ENCODE measurements around the gene CUL7. TPM values are rescaled to one million over a fixed set of nuclear protein-coding genes. Genes with fewer than 3 reads are reported as not detected.
A peak's percentile ranks its signal among the peaks of the same experiment; 100 is the strongest.

CUL7 gene
- total RNA-seq, 8 experiments from 2014 or later: 14.4 to 33.7 (median 25.1) TPM

DNA sequence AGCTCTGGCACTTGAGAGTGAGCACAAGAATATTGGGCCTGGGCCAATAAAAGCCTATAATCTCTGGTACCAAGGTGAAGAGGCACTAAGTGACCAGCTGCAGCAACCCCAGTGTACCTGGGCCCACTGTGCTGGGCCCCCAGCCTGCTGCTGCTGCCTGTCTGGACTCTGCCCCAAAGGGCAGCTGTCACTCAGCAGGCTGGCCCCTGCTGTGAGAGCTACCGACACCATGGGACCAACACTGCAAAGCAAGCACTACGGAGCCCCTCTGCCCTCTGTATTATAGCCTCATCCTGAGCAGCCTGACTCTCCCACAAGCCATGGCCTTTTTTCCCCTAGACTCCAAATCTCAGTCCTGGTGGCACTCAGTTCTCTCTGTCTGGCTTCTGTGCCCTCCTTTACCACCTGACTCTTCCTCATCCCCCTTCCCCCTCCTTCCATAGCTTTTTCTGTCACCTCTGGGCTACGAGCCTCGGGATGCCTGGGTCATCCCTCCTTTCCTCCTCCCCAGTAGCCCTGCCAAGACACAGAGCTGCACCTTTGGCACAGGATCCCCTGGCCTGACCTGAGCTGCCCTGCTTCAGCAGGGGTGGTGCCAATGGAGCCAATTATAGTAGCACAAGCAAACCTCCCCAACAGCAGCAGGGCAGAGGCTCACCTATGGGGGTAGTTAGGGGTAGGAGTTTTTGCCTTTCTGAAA, 18.0 kb downstream of the CUL7 start:
- no peaks in the 10 kb centered on the region for H3K4me1 ChIP-seq (replicated peaks in 1 of 2)
- in situ Hi-C loops (cut with MboI; ENCODE audit: low pct_unique_long_range_greater_than_20kb in 2 of 9, low sequenced_read_pairs in 9 of 9, unreplicated experiment in 9 of 9): no loop called here
- no peak overlapping the region for H3K27ac ChIP-seq
- ATAC-seq (replicated peaks in 6 of 8): peak in 2 of 8 experiments; percentile 12 to 26
- no peak overlapping the region for H3K4me3 ChIP-seq
- WGBS, 10 experiments: 63 to 92% (median 80%) methylated on average over 1 to 4 of the region's 4 CpGs; no CpG with 5 or more reads in 3 of the 10 experiments

DNA sequence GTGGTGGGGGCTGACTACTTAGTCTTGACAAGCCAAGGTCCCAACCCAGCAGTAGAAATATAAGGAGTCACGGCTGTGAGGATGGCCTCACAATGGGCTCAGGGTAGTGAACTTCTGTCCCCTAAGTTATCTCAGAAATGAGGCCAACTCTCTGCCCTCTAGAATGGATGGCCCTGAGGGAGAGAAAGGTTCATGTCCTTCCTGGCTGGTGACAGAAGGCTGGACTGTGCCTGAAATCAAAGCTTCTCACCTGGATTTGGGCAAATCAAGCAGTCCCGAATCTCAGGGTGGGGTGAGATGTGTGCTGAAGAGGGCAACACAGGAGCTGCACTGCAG, 19.5 kb downstream of the CUL7 start:
- ATAC-seq (replicated peaks in 6 of 8): no peak
- in situ Hi-C loops (cut with MboI; ENCODE audit: low pct_unique_long_range_greater_than_20kb in 2 of 9, low sequenced_read_pairs in 9 of 9, unreplicated experiment in 9 of 9): no loop called here
- 38 to 100% (median 80%) methylated on average over 1 of the region's 2 CpGs; no CpG with 5 or more reads in 6 of the 10 experiments for WGBS, 10 experiments
- no peak overlapping the region for H3K4me3 ChIP-seq
- H3K27ac ChIP-seq: no peak overlapping the region
- H3K4me1 ChIP-seq (replicated peaks in 1 of 2): no peaks in the 10 kb centered on the region

- ATAC-seq (replicated peaks in 6 of 8): no peak
- Histone ChIP-seq H3K27ac (no peak overlapping the region), H3K4me1 (replicated peaks in 1 of 2) (no peaks in the 10 kb centered on the region), H3K4me3 (no peak overlapping the region)
- in situ Hi-C loops (cut with MboI; ENCODE audit: low pct_unique_long_range_greater_than_20kb in 2 of 9, low sequenced_read_pairs in 9 of 9, unreplicated experiment in 9 of 9): no loop called here
- 71 to 100% (median 90%) methylated on average over 1 to 2 of the region's 2 CpGs; no CpG with 5 or more reads in 3 of the 10 experiments for WGBS, 10 experiments
Measured at GRCh38 chr6:43033496-43034189, 20.0 kb downstream of the CUL7 start.

DNA sequence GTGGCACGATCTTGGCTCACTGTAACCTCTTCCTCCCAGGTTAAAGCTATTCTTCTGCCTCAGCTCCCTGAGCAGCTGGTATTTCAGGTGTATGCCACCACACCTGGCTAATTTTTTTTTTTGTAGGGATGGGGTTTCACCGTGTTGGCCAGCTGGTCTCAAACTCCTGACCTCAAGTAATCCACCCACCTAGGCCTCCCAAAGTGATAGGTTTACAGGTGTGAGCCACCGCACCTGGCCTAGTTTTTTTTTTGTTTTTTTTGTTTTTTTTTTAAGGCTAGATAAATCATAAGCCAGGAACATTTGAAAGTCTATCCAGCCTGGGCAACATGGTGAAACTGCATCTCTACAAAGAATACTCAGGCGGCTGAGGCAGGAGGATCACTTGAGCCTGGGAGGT, 21.3 kb downstream of the CUL7 start:
- Histone ChIP-seq H3K27ac (no peak overlapping the region), H3K4me3 (no peak overlapping the region), H3K4me1 (replicated peaks in 1 of 2) (no peaks in the 10 kb centered on the region)
- in situ Hi-C loops (cut with MboI; ENCODE audit: low pct_unique_long_range_greater_than_20kb in 2 of 9, low sequenced_read_pairs in 9 of 9, unreplicated experiment in 9 of 9): no loop called here
- no peak for ATAC-seq (replicated peaks in 6 of 8)
- WGBS, 10 experiments: 86 to 100% (median 90%) methylated on average over 1 to 4 of the region's 4 CpGs; no CpG with 5 or more reads in 1 of the 10 experiments

GRCh38 chr6:43029120-43029519, 24.5 kb downstream of the CUL7 start:
- in situ Hi-C loops (cut with MboI; ENCODE audit: low pct_unique_long_range_greater_than_20kb in 2 of 9, low sequenced_read_pairs in 9 of 9, unreplicated experiment in 9 of 9): no loop called here
- Histone ChIP-seq H3K27ac (no peak overlapping the region), H3K4me1 (replicated peaks in 1 of 2) (no peaks in the 10 kb centered on the region), H3K4me3 (no peak overlapping the region)
- no peak for ATAC-seq (replicated peaks in 6 of 8)
- 84 to 100% (median 95%) methylated on average over 1 to 9 of the region's 9 CpGs; no CpG with 5 or more reads in 4 of the 10 experiments for WGBS, 10 experiments

GRCh38 chr6:43026365-43026764, 27.3 kb downstream of the CUL7 start:
- 67 to 100% (median 91%) methylated on average over 1 to 3 of the region's 5 CpGs; no CpG with 5 or more reads in 2 of the 10 experiments for WGBS, 10 experiments
- Histone ChIP-seq H3K4me3 (no peak overlapping the region), H3K27ac (no peak overlapping the region), H3K4me1 (replicated peaks in 1 of 2) (peaks cover 9 to 10% of the 10 kb centered on the region in 2 donors)
- in situ Hi-C loops (cut with MboI; ENCODE audit: low pct_unique_long_range_greater_than_20kb in 2 of 9, low sequenced_read_pairs in 9 of 9, unreplicated experiment in 9 of 9): no loop called here
- no peak for ATAC-seq (replicated peaks in 6 of 8)

DNA sequence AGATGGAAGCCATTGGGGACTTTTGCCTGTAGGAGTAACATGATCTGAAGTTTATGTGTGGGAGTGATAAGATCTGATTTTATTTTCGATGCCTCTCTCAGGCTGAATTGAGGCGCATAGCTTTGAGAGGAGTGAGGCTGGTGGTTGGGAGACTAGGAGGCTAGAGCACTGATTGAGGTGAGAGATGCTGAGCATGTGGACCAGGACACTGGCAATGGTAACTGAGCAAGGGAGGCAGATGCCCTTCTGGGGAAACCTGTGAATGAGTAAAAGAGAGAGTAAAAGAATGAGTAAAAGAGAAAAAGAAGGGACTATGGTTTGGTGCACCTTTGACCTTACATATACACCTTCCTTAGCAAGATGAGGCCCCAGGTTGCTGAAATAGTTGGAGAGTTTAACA, 29.2 kb downstream of the CUL7 start:
- in situ Hi-C loops (cut with MboI; ENCODE audit: low pct_unique_long_range_greater_than_20kb in 2 of 9, low sequenced_read_pairs in 9 of 9, unreplicated experiment in 9 of 9): loop anchor here in 1 of 9 experiments (25.0 kb wide), 1 partner anchor 112 kb away; the partner anchor contains the start of gene PTCRA
- Histone ChIP-seq H3K4me1 (replicated peaks in 1 of 2) (peaks cover 15 to 19% of the 10 kb centered on the region in 2 donors), H3K27ac (no peak overlapping the region), H3K4me3 (no peak overlapping the region)
- ATAC-seq (replicated peaks in 6 of 8): no peak
- 71 to 100% (median 90%) methylated on average over 1 to 2 of the region's 2 CpGs; no CpG with 5 or more reads in 1 of the 10 experiments for WGBS, 10 experiments

DNA sequence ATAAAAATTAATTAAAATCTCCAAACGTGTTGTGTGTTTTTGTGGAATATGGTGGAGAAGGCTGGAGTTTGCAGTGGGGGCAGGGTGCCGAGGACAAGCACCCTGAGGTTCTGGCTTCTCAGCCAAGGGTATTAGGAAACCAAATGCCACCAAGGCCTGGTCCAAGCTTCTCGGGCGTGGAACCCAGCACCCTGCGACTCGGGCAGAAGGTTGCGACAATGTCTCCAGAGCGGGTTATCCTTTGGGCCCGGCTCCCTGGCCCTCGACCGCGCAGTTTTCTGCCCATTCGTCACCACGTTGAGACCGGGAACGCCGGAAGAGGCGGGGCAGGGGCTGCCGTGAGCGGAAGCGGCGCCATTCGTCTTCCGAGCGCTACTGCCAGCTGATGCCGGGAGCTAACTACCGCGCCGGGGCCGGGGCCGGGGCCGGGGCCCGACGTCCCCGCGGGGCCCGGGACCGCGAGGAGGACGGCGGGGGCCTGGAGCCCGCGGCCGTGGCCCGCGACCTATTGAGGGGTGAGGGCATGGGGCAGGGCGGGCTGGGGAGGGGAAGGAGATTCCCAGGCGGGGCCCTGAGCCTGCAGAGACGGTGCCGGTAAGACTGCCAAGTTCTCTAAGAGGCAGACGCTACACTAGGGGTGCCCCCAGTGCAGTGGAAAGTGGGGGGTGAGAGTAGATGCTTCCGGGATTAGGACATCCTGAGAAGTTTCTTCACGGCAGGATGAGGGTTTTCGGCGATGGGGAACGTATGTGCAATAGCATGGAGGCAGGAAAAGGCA, 32.2 kb downstream of the CUL7 start, which contains the start of gene RRP36:
Gene RRP36 (plus strand): TSS at position 354 of the 778 bp plus-strand sequence. CDS start 32 bp downstream, at position 386.
- H3K27ac ChIP-seq: peak within 1 kb of the TSS; percentile 88 to 91
- H3K4me3 ChIP-seq: peak within 1 kb of the TSS; percentile 51 to 95 (median 76)
- in situ Hi-C loops (cut with MboI; ENCODE audit: low pct_unique_long_range_greater_than_20kb in 2 of 9, low sequenced_read_pairs in 9 of 9, unreplicated experiment in 9 of 9): loop anchor here in 1 of 9 experiments (25.0 kb wide), 1 partner anchor 109 kb away; the partner anchor contains the start of gene PTCRA
- peaks cover 15 to 19% of the 10 kb centered on the region in 2 donors for H3K4me1 ChIP-seq (replicated peaks in 1 of 2)
- 0 to 4% (median 0%) methylated on average over 1 to 19 of the region's 56 CpGs; no CpG with 5 or more reads in 4 of the 10 experiments for WGBS, 10 experiments
- peak; percentile 88 to 95 (median 92) for ATAC-seq (replicated peaks in 6 of 8)

DNA sequence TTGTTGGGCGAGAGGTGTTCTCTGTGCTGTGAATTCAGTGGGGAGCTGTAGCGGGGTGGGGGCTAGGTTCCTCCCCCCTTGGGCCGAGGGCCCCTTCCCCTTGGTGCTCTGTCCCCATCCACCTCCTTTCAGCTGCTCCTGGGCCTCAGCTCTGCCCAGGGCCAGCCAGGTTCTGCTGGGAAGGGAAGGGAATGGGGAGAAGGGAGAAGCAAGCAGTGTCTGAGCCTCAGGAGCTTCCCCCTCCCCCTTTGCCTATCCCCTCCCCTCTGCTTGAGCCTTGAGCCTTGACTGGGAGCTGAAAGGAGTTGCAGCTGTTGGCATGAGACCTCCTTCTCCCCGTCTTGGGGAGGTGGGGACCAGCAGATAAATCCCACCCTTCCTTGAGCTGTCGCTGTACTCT, 32.8 kb downstream of the CUL7 start:
- Histone ChIP-seq H3K27ac (peak overlapping the region; percentile 88 to 91), H3K4me1 (replicated peaks in 1 of 2) (peaks cover 15 to 19% of the 10 kb centered on the region in 2 donors), H3K4me3 (peak overlapping the region; percentile 51 to 95 (median 76))
- WGBS, 10 experiments: 10 to 100% methylated on average over 1 to 2 of the region's 5 CpGs; no CpG with 5 or more reads in 8 of the 10 experiments
- in situ Hi-C loops (cut with MboI; ENCODE audit: low pct_unique_long_range_greater_than_20kb in 2 of 9, low sequenced_read_pairs in 9 of 9, unreplicated experiment in 9 of 9): loop anchor here in 1 of 9 experiments (25.0 kb wide), 1 partner anchor 109 kb away; the partner anchor contains the start of gene PTCRA
- ATAC-seq (replicated peaks in 6 of 8): peak; percentile 12 to 64 (median 52)

DNA sequence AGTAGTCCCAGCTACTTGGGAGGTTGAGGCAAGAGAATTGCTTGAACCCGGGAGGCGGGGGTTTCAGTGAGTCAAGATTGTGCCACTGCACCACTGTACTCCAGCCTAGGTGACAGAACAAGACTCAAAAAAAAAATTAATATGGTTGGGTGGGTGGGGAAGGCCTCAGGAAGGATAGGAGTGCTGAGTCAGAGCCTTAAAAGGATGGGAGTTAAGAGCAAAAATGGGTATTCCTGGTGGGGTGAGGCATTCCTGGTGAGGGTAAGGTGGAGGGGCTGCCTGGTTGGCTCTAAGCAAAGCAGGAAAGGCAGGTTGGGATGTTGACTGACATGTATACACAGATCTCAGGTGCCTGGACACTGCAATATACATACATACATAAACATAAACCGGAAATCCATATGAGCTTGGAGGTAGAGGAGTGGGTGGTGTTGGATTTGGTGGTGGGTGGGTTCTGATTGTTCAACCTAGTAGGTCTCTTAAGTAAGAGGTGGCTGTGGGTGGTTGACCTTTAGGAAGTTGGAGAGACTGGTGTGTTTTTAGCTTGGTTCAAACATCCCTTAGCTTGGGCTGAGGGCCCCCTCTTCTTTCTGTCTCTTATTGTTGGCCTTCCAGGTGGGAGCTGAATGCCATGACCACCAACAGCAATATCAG, 33.5 kb downstream of the CUL7 start:
- ATAC-seq (replicated peaks in 6 of 8): no peak
- 83 to 100% (median 100%) methylated on average over 1 to 3 of the region's 3 CpGs; no CpG with 5 or more reads in 4 of the 10 experiments for WGBS, 10 experiments
- in situ Hi-C loops (cut with MboI; ENCODE audit: low pct_unique_long_range_greater_than_20kb in 2 of 9, low sequenced_read_pairs in 9 of 9, unreplicated experiment in 9 of 9): loop anchor here in 1 of 9 experiments (25.0 kb wide), 1 partner anchor 108 kb away; the partner anchor contains the start of gene PTCRA
- Histone ChIP-seq H3K4me1 (replicated peaks in 1 of 2) (peaks cover 17 to 19% of the 10 kb centered on the region in 2 donors), H3K4me3 (no peak overlapping the region), H3K27ac (no peak overlapping the region)

DNA sequence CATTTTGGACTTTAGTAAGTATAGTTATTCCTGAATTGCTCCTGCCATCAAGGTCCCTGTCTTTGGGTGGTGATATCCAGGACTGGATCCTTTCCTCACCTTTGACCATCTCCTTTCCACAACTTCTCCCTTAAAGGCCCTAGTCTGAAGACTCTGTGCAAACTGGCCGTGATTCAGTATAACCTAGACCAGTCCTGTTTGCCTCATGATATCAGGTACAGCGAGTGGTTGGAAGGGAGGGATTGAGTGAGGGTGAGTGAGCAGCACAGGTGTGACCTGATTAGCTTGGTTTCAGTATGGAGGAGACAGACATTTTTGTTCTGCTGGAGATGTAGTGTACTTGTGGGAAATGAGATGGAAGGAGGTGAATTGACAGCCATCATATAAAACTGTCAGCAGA, 34.5 kb downstream of the CUL7 start:
- peaks cover 19 to 22% of the 10 kb centered on the region in 2 donors for H3K4me1 ChIP-seq (replicated peaks in 1 of 2)
- 83 to 100% (median 100%) methylated on average over 1 to 2 of the region's 2 CpGs; no CpG with 5 or more reads in 2 of the 10 experiments for WGBS, 10 experiments
- no peak for ATAC-seq (replicated peaks in 6 of 8)
- H3K27ac ChIP-seq: no peak overlapping the region
- in situ Hi-C loops (cut with MboI; ENCODE audit: low pct_unique_long_range_greater_than_20kb in 2 of 9, low sequenced_read_pairs in 9 of 9, unreplicated experiment in 9 of 9): loop anchor here in 1 of 9 experiments (25.0 kb wide), 1 partner anchor 107 kb away; the partner anchor contains the start of gene PTCRA
- no peak overlapping the region for H3K4me3 ChIP-seq

- Histone ChIP-seq H3K27ac (no peak overlapping the region), H3K4me1 (replicated peaks in 1 of 2) (peaks cover 15 to 18% of the 10 kb centered on the region in 2 donors), H3K4me3 (no peak overlapping the region)
- ATAC-seq (replicated peaks in 6 of 8): no peak
- 80 to 100% (median 100%) methylated on average over 1 to 3 of the region's 12 CpGs; no CpG with 5 or more reads in 4 of the 10 experiments for WGBS, 10 experiments
- in situ Hi-C loops (cut with MboI; ENCODE audit: low pct_unique_long_range_greater_than_20kb in 2 of 9, low sequenced_read_pairs in 9 of 9, unreplicated experiment in 9 of 9): loop anchor here in 1 of 9 experiments (25.0 kb wide), 1 partner anchor 105 kb away; the partner anchor contains the start of gene PTCRA
Measured at GRCh38 chr6:43016943-43017334, 36.7 kb downstream of the CUL7 start.

Data from motor neuron (in vitro differentiated cells).